HL-60 (cell line): ENCODE measurements around the gene ADIRF.
"Not testable (repeated sequence)": the region's sequence is repeated elsewhere in the genome, so short reads cannot be mapped to it uniquely, and the experiment has no call there.

Experiments used
- GABPA ChIP-seq: IDR thresholded peaks from 2 replicates; pipeline ENCODE4 v1.6.1; 2012; ENCODE audit warnings: low read depth
- POLR2AphosphoS5 ChIP-seq: IDR thresholded peaks from 2 replicates; pipeline ENCODE4 v1.6.1; 2012; ENCODE audit warnings: low read depth
- SPI1 ChIP-seq: IDR thresholded peaks from 2 replicates; pipeline ENCODE4 v1.6.1; 2012; ENCODE audit warnings: low read depth, mild to moderate bottlenecking, borderline replicate concordance
- TF ChIP-seq, protein P1 (sequence below): IDR thresholded peaks from one replicate; pipeline ENCODE4 v1.5.1; 2011; ENCODE audit warnings: low read length, control low read depth, inconsistent platforms; ENCODE audit not compliant: insufficient read depth

DNA sequence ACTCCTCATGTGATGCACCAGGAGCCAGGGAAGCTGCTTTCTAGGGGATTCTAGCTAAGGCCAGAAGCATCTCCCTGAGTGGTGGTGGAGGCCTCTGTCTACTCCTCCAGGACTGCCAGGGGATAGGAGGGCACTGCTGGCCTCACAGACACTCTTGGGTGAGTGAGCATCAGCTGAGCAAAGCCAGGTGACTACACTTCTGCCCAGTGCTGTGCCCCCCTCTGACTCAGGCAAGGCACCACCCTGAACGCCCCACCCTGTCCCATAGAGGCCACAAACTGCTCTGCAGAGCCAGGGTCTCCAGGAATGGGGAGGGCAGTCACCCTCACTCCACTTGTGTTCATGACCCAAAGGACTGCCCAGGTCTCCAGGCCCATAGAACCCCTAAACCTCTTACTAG, 51.2 kb downstream of the ADIRF start:
- TF ChIP-seq, protein P1, sequence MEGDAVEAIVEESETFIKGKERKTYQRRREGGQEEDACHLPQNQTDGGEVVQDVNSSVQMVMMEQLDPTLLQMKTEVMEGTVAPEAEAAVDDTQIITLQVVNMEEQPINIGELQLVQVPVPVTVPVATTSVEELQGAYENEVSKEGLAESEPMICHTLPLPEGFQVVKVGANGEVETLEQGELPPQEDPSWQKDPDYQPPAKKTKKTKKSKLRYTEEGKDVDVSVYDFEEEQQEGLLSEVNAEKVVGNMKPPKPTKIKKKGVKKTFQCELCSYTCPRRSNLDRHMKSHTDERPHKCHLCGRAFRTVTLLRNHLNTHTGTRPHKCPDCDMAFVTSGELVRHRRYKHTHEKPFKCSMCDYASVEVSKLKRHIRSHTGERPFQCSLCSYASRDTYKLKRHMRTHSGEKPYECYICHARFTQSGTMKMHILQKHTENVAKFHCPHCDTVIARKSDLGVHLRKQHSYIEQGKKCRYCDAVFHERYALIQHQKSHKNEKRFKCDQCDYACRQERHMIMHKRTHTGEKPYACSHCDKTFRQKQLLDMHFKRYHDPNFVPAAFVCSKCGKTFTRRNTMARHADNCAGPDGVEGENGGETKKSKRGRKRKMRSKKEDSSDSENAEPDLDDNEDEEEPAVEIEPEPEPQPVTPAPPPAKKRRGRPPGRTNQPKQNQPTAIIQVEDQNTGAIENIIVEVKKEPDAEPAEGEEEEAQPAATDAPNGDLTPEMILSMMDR: not testable (repeated sequence)
- not testable (repeated sequence) for TF ChIP-seq SPI1, GABPA, POLR2AphosphoS5
